ENCODE measurements around the gene CTRB1. TPM values are rescaled to one million over a fixed set of nuclear protein-coding genes. Genes with fewer than 3 reads are reported as not detected.

Gene CTRB1
- total and polyA plus RNA-seq, 2 donors (not counting 3 experiments of a cell fraction or from before 2014, with no cell fraction given) = not detected

DNA sequence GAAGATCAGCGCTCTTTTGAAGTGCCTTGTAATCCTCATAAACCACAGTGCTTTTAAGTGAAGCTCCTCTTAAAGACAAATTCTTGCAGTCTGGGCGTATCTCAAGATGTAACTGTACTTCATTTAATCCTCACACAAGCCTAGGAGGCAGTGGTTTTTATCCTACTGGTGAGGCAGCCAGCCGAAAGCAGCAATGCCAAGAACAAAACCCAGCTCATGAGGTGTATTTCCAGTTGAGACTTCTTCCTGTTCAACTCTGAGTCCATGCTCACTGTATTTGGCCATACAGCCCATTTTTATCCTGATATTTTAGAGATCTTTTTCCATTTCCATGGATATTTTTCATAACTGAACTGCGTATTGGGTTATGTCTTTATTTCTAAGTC lies 25.5 kb upstream of the CTRB1 start:
- Histone ChIP-seq H3K4me2 (ENCODE audit: insufficient read depth, low read length) (no peak overlapping the region), H3K9me1 (replicated peaks; ENCODE audit: control insufficient read depth, extremely low read depth, insufficient read depth, low read length) (no peaks in the 10 kb centered on the region), H3K27me3 (ENCODE audit: control insufficient read depth in 2 of 2, insufficient read depth in 2 of 2, low read length in 2 of 2) (peaks cover 9% of the 10 kb centered on the region in 2 experiments), H3K27ac (ENCODE audit: insufficient read depth, low read depth, low read length) (no peak overlapping the region), H3K4me3 (replicated peaks in 1 of 3; ENCODE audit: insufficient read depth in 1 of 3, low read depth in 1 of 3, low read length in 3 of 3) (no peak overlapping the region), H3K4me1 (ENCODE audit: control insufficient read depth, extremely low read depth, insufficient read depth, low read length) (peaks cover 1% of the 10 kb centered on the region), H4K20me1 (replicated peaks; ENCODE audit: control insufficient read depth, extremely low read depth, insufficient read depth, low read length) (no peaks in the 10 kb centered on the region), H2AFZ (ENCODE audit: low read depth, low read length) (no peak overlapping the region), H3K79me2 (ENCODE audit: control insufficient read depth, insufficient read depth, low read length) (no peaks in the 10 kb centered on the region), H3K9me3 (replicated peaks; ENCODE audit: control insufficient read depth, insufficient read depth, low read length) (no peaks in the 10 kb centered on the region), H3K9ac (replicated peaks; ENCODE audit: extremely low read depth, insufficient read depth, low read length) (no peak overlapping the region), H3K36me3 (ENCODE audit: control insufficient read depth in 2 of 2, extremely low read depth in 1 of 2, insufficient read depth in 2 of 2, low read length in 2 of 2) (no peaks in the 10 kb centered on the region)
- intact Hi-C loops (cut with micrococcal nuclease) = no loop called here
- CTCF ChIA-PET = no interaction called here
- dilution Hi-C loops (cut with MboI; ENCODE audit: extremely low pct_ligation_motif_present, low sequenced_read_pairs) = no loop called here
- BruUV-seq (replicated peaks) = no TSS peak
- FAIRE-seq (no peak), DNase-seq (ENCODE audit: low read depth, low spot score) (no peak)
- no peak for TF ChIP-seq JUN (IDR thresholded peaks at IDR 0.05; ENCODE audit: borderline replicate concordance, insufficient read depth, insufficient read length, low read depth)
- TF ChIP-seq, protein P1, sequence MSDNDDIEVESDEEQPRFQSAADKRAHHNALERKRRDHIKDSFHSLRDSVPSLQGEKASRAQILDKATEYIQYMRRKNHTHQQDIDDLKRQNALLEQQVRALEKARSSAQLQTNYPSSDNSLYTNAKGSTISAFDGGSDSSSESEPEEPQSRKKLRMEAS (IDR thresholded peaks at IDR 0.05; ENCODE audit: insufficient read depth, insufficient read length) = no peak
- POLR2A ChIA-PET = no interaction called here

DNA sequence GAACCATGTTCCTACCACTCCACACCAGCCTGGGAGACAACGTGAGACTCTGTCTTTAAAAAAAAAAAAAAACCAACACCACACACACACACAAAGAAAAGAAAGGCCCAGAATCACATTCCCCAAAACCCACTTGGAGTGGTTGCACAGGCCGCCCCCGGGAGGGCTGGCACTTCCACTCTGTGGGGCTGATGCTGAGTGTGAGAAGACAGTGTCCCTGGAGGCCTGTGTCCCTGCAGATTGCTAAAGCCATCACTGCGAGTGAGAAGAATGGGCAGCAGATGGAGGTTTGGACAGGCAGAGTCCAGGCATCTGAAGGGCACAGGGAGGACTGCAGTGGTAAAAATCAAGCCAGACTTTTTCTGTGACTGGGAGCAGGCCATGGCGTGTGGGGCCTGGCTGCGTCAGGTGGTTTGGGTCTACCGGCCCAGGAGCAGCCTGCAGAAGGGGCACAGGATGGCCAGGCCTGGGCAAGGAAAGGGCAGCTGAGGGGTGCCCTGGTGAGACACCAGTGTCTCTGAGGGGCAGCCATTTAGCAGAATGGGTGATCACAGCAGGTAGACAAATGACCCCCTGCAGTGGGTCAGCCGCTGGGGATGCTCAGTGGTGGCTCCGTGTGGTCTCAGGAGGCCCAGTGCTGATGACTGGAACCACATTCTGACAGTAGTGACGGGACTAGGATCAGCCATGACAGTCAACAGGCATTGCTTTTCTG lies 24.9 kb upstream of the CTRB1 start:
- POLR2A ChIA-PET = no interaction called here
- DNase-seq (ENCODE audit: low read depth, low spot score) = no peak

More for the DNA sequence above, 24.9 kb upstream of the CTRB1 start:
- Histone ChIP-seq H3K79me2 (ENCODE audit: control insufficient read depth, insufficient read depth, low read length) (no peaks in the 10 kb centered on the region), H3K9me3 (replicated peaks; ENCODE audit: control insufficient read depth, insufficient read depth, low read length) (no peaks in the 10 kb centered on the region), H3K27ac (ENCODE audit: insufficient read depth, low read depth, low read length) (no peak overlapping the region), H3K36me3 (ENCODE audit: control insufficient read depth in 2 of 2, extremely low read depth in 1 of 2, insufficient read depth in 2 of 2, low read length in 2 of 2) (no peaks in the 10 kb centered on the region), H3K4me1 (ENCODE audit: control insufficient read depth, extremely low read depth, insufficient read depth, low read length) (peaks cover 2% of the 10 kb centered on the region), H3K9ac (replicated peaks; ENCODE audit: extremely low read depth, insufficient read depth, low read length) (no peak overlapping the region), H3K4me3 (replicated peaks in 1 of 3; ENCODE audit: insufficient read depth in 1 of 3, low read depth in 1 of 3, low read length in 3 of 3) (no peak overlapping the region), H3K27me3 (ENCODE audit: control insufficient read depth in 2 of 2, insufficient read depth in 2 of 2, low read length in 2 of 2) (peaks cover 7 to 9% of the 10 kb centered on the region in 2 experiments), H3K9me1 (replicated peaks; ENCODE audit: control insufficient read depth, extremely low read depth, insufficient read depth, low read length) (no peaks in the 10 kb centered on the region), H3K4me2 (ENCODE audit: insufficient read depth, low read length) (no peak overlapping the region), H2AFZ (ENCODE audit: low read depth, low read length) (no peak overlapping the region), H4K20me1 (replicated peaks; ENCODE audit: control insufficient read depth, extremely low read depth, insufficient read depth, low read length) (no peaks in the 10 kb centered on the region)
- CTCF ChIA-PET = no interaction called here
- no TSS peak for BruUV-seq (replicated peaks)
- dilution Hi-C loops (cut with MboI; ENCODE audit: extremely low pct_ligation_motif_present, low sequenced_read_pairs) = no loop called here
- intact Hi-C loops (cut with micrococcal nuclease) = no loop called here
- no peak for TF ChIP-seq JUN (IDR thresholded peaks at IDR 0.05; ENCODE audit: borderline replicate concordance, insufficient read depth, insufficient read length, low read depth)
- TF ChIP-seq, protein P1 (IDR thresholded peaks at IDR 0.05; ENCODE audit: insufficient read depth, insufficient read length) = no peak
- TF ChIP-seq EZH2 (IDR thresholded peaks at IDR 0.05; ENCODE audit: borderline replicate concordance, low read depth, low read length, severe bottlenecking) = no peak
- TF ChIP-seq, protein P2, sequence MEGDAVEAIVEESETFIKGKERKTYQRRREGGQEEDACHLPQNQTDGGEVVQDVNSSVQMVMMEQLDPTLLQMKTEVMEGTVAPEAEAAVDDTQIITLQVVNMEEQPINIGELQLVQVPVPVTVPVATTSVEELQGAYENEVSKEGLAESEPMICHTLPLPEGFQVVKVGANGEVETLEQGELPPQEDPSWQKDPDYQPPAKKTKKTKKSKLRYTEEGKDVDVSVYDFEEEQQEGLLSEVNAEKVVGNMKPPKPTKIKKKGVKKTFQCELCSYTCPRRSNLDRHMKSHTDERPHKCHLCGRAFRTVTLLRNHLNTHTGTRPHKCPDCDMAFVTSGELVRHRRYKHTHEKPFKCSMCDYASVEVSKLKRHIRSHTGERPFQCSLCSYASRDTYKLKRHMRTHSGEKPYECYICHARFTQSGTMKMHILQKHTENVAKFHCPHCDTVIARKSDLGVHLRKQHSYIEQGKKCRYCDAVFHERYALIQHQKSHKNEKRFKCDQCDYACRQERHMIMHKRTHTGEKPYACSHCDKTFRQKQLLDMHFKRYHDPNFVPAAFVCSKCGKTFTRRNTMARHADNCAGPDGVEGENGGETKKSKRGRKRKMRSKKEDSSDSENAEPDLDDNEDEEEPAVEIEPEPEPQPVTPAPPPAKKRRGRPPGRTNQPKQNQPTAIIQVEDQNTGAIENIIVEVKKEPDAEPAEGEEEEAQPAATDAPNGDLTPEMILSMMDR (IDR thresholded peaks at IDR 0.05; ENCODE audit: extremely low read depth in 1 of 2, insufficient read depth in 1 of 2, low read depth in 1 of 2, low read length in 2 of 2) = no peak
- TF ChIP-seq MYC (IDR thresholded peaks at IDR 0.05; ENCODE audit: low read depth, low read length) = no peak
- TF ChIP-seq FOS (IDR thresholded peaks at IDR 0.05; ENCODE audit: borderline replicate concordance, insufficient read depth, low read length) = no peak
- no peak for TF ChIP-seq GATA2 (IDR thresholded peaks at IDR 0.05; ENCODE audit: insufficient read depth, insufficient read length, low read depth, low read length)
- TF ChIP-seq POLR2A (IDR thresholded peaks at IDR 0.05; ENCODE audit: low read depth, low read length) = no peak
- TF ChIP-seq POLR2AphosphoS5 (IDR thresholded peaks at IDR 0.05; ENCODE audit: insufficient read depth, low read depth, low read length) = no peak
- no peak for FAIRE-seq

Data from endothelial cell of umbilical vein (primary cell).